ENCODE results near the gene SLC18A3. TPM values are rescaled to one million over a fixed set of nuclear protein-coding genes. Genes with fewer than 3 reads are reported as not detected.

Gene SLC18A3
- total RNA-seq, 2 donors from 2014 or later, result not detected

- no peak overlapping the region for H3K4me3 Mint-ChIP-seq
- Histone ChIP-seq H3K27me3 (ENCODE audit: control insufficient read depth, insufficient read depth, low read length, poor library complexity, severe bottlenecking) (peaks cover 7% of the 10 kb centered on the region), H3K4me3 (ENCODE audit: low read length) (no peak overlapping the region), H3K36me3 (ENCODE audit: control insufficient read depth, insufficient read depth, low read length) (no peaks in the 10 kb centered on the region), H3K27ac (ENCODE audit: low read depth, low read length) (no peak overlapping the region), H3K4me1 (ENCODE audit: control insufficient read depth, insufficient read depth, low read length) (no peaks in the 10 kb centered on the region), H3K9ac (ENCODE audit: extremely low read depth, low read length, poor library complexity, severe bottlenecking) (no peak overlapping the region), H3K9me3 (ENCODE audit: control insufficient read depth, low read length) (no peaks in the 10 kb centered on the region)
- no peak for DNase-seq
- no peaks in the 10 kb centered on the region for H3K4me1 Mint-ChIP-seq
- 90 to 100% methylated on average over 4 of the region's 4 CpGs for WGBS, 2 experiments (ENCODE audit: insufficient coverage in 1 of 2, insufficient read length in 1 of 2)
- no peak overlapping the region for H3K27ac Mint-ChIP-seq
- H3K9me3 Mint-ChIP-seq, result peaks cover 11% of the 10 kb centered on the region
- no peak for TF ChIP-seq CTCF (conservative IDR thresholded peaks at IDR 0.05)
- H3K27me3 Mint-ChIP-seq (ENCODE audit: insufficient read depth), result peaks cover 31% of the 10 kb centered on the region
- no peaks in the 10 kb centered on the region for H3K36me3 Mint-ChIP-seq (ENCODE audit: low read depth)
Measured at GRCh38 chr10:49564461-49565009, 45.6 kb upstream of the SLC18A3 start.

DNA sequence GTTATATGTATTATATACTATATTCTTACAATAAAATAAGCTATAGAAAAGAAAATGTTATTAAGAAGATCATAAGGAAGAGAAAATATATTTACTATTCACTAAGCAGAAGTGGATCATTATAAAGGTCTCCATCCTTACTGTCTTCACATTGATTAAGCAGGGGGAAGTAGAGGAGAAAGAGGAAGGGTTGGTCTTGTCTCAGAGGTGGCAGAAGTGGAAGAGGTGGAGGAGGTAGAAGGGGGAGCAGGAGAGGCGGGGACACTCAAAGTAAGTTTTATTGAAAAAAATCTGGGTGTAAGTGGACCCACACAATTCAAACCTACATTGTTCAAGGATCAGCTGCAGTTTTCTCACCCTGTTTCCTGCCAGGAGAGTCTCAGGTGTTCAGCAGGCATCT lies 42.3 kb upstream of the SLC18A3 start:
- peaks cover 7% of the 10 kb centered on the region for H3K27me3 ChIP-seq (ENCODE audit: control insufficient read depth, insufficient read depth, low read length, poor library complexity, severe bottlenecking)
- H3K27me3 Mint-ChIP-seq (ENCODE audit: insufficient read depth), result peaks cover 31% of the 10 kb centered on the region
- no peak for TF ChIP-seq CTCF (conservative IDR thresholded peaks at IDR 0.05)

GRCh38 chr10:49568235-49568634 lies 41.9 kb upstream of the SLC18A3 start:
- H3K27ac ChIP-seq (ENCODE audit: low read depth, low read length), result no peak overlapping the region
- no peaks in the 10 kb centered on the region for H3K9me3 ChIP-seq (ENCODE audit: control insufficient read depth, low read length)
- peaks cover 13% of the 10 kb centered on the region for H3K9me3 Mint-ChIP-seq
- H3K27ac Mint-ChIP-seq, result no peak overlapping the region
- H3K27me3 Mint-ChIP-seq (ENCODE audit: insufficient read depth), result peaks cover 31% of the 10 kb centered on the region
- H3K4me1 ChIP-seq (ENCODE audit: control insufficient read depth, insufficient read depth, low read length), result no peaks in the 10 kb centered on the region
- no peak overlapping the region for H3K9ac ChIP-seq (ENCODE audit: extremely low read depth, low read length, poor library complexity, severe bottlenecking)
- peaks cover 7% of the 10 kb centered on the region for H3K27me3 ChIP-seq (ENCODE audit: control insufficient read depth, insufficient read depth, low read length, poor library complexity, severe bottlenecking)
- no peak for DNase-seq
- no peak for TF ChIP-seq CTCF (conservative IDR thresholded peaks at IDR 0.05)
- H3K4me3 Mint-ChIP-seq, result no peak overlapping the region
- 91 to 100% methylated on average over 1 to 2 of the region's 2 CpGs for WGBS, 2 experiments (ENCODE audit: insufficient coverage in 1 of 2, insufficient read length in 1 of 2)
- no peaks in the 10 kb centered on the region for H3K4me1 Mint-ChIP-seq
- H3K4me3 ChIP-seq (ENCODE audit: low read length), result no peak overlapping the region
- no peaks in the 10 kb centered on the region for H3K36me3 Mint-ChIP-seq (ENCODE audit: low read depth)
- no peaks in the 10 kb centered on the region for H3K36me3 ChIP-seq (ENCODE audit: control insufficient read depth, insufficient read depth, low read length)

More for the DNA sequence above, 42.3 kb upstream of the SLC18A3 start:
- Mint-ChIP-seq H3K9me3 (peaks cover 13% of the 10 kb centered on the region), H3K4me1 (no peaks in the 10 kb centered on the region), H3K36me3 (ENCODE audit: low read depth) (no peaks in the 10 kb centered on the region), H3K27ac (no peak overlapping the region), H3K4me3 (no peak overlapping the region)
- H3K36me3 ChIP-seq (ENCODE audit: control insufficient read depth, insufficient read depth, low read length), result no peaks in the 10 kb centered on the region
- H3K4me3 ChIP-seq (ENCODE audit: low read length), result no peak overlapping the region
- H3K4me1 ChIP-seq (ENCODE audit: control insufficient read depth, insufficient read depth, low read length), result no peaks in the 10 kb centered on the region
- no peaks in the 10 kb centered on the region for H3K9me3 ChIP-seq (ENCODE audit: control insufficient read depth, low read length)
- no peak overlapping the region for H3K9ac ChIP-seq (ENCODE audit: extremely low read depth, low read length, poor library complexity, severe bottlenecking)
- no peak overlapping the region for H3K27ac ChIP-seq (ENCODE audit: low read depth, low read length)
- DNase-seq, result no peak
- 100% methylated on average over 1 of the region's 1 CpG; no CpG with 5 or more reads in 1 of the 2 experiments for WGBS, 2 experiments (ENCODE audit: insufficient coverage in 1 of 2, insufficient read length in 1 of 2)

All from endodermal cell (in vitro differentiated cells).